Activated T-cell treated with anti-CD3 and anti-CD28 coated beads, Interleukin-2, amount 50 U/mL, for 48 hours (primary cell): ENCODE data around the gene ATP10A.
"Not testable (repeated sequence)": the region's sequence is repeated elsewhere in the genome, so short reads cannot be mapped to it uniquely, and the experiment has no call there.

ENCODE experiments used
- DNase-seq, 2 experiments: peaks; one replicate each; pipeline ENCODE4 v3.0.0-alpha.2; 2020

ATP10A gene

GRCh38 chr15:25768271-25768670, 94.9 kb downstream of the ATP10A start:
- no peak for DNase-seq

- no peak for DNase-seq
Measured at GRCh38 chr15:25767356-25768151, 95.6 kb downstream of the ATP10A start.

- DNase-seq = no peak
Measured at GRCh38 chr15:25766417-25766816, 96.7 kb downstream of the ATP10A start.

- DNase-seq = no peak
Measured at GRCh38 chr15:25764980-25765735, 98.0 kb downstream of the ATP10A start.

DNA sequence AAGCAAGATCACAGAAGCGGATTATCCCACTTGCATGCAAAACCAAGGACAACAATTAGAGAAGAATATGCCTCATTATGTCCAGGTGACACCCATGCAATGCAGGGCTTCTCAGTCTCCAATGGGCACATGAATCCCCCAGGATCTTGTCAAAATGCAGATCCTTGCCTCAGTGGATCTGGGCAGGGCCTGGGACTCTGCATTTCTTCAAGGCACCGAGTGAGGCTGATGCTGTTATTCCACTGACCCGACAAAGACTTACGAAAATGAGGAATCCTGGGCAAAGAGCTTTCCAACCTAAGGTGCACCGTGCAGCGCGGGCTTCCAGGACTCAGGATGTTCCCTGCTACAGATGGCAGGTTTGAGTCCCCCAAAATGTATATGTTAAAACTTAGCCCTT, 99.2 kb downstream of the ATP10A start:
- no peak for DNase-seq

- no peak for DNase-seq
Measured at GRCh38 chr15:25763331-25763751, 99.8 kb downstream of the ATP10A start.

GRCh38 chr15:25761971-25762662, 101.0 kb downstream of the ATP10A start:
- DNase-seq = no peak

GRCh38 chr15:25759421-25759820, 103.7 kb downstream of the ATP10A start:
- DNase-seq = no peak

- not testable (repeated sequence) for DNase-seq
Measured at GRCh38 chr15:25758612-25759011, 104.5 kb downstream of the ATP10A start.

GRCh38 chr15:25743548-25744275, 119.4 kb downstream of the ATP10A start:
- DNase-seq = no peak

GRCh38 chr15:25742776-25743547, 120.2 kb downstream of the ATP10A start:
- no peak for DNase-seq

DNA sequence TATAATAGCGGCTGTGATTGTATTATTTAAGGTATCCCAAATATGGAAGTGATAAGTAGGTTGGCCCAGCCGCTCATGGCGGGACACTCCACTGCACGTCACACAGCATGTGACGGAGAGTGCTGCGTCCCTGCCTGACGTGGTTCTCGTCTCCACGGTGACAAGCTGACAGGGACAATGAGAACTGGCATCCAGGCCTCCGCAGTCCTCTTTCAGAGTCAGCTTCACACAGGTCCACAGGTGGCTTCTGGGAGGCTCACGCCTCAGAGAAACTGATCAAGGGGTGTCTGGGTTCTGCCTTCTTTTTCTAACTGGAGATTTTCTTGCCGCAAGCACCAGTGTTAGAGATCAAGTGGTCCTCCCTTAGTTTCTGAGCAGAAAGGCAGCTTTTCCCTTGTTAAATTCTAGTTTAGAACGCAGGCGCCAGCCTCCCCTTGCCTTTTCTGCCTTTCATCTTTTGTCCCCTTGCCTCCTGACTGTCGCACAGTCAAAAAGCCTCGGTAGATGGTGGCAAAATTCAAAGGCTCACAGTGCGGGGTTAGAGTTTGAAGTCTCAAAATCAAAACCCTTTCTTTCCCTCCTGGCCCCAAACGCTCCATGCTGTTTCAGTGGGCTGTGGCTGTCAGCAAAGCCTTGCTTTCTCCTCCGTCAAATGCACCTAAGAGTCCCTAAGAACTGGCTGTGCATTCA, 120.9 kb downstream of the ATP10A start:
- DNase-seq = no peak

- no peak for DNase-seq
Measured at GRCh38 chr15:25741256-25741580, 121.9 kb downstream of the ATP10A start.

GRCh38 chr15:25740383-25741255, 122.5 kb downstream of the ATP10A start:
- DNase-seq = no peak

DNA sequence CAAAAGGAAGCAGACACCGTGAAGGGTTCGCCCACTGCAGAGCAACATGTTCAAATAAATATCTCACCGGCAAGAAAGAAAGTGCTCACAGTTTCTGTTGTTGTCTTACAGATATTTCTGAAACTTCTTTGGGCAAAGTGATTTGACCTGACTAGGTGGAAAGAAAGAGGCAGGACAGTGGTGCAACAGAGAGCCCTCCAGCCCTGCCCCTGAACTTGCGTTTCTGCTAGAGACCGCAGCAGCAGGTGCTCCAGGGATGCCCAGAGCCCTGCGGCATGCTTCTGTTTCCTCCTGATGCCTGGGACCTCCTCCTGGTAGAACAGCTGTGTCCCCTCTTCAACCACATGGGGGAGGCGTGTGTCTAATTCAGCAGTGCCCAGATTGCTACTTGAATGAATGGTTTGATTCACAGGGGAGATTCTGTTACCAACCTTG, 123.4 kb downstream of the ATP10A start:
- peak; percentile 42 to 45 for DNase-seq

DNA sequence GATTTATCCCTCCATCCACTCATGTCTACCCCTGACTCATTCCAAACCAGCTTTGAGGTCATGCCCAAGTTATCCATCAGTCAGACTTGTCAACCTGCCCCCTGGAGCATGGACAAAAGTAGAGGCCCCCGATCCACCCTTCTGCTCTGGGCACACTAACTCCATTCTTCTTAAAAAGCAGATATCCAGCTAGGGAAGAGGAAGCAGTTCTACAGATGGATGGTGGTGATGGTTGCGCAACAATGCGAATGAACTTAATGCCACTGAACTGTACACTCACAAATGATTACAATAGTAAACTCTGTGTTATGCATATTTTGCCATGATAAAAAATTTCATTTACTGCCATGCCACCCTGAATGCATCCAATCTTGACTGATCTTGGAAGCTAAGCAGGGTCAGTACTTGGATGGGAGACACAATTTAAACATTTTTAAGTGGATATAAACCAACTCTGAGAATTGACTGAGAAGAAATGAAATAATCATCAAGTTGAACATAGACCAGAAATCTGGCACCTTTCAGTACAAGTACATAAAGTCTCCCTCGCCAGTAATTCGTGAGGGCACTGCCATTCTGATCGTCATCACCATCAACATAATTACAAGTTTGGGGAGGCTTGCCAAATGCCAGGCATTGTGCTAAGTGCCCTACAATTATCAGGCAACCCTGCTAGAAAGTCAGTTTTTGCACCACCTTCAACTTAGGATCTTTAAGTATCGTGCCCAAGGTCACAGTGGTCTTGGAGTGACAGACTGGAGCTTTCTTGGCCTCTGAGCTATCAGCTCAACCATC, 124.8 kb downstream of the ATP10A start:
- no peak for DNase-seq

DNA sequence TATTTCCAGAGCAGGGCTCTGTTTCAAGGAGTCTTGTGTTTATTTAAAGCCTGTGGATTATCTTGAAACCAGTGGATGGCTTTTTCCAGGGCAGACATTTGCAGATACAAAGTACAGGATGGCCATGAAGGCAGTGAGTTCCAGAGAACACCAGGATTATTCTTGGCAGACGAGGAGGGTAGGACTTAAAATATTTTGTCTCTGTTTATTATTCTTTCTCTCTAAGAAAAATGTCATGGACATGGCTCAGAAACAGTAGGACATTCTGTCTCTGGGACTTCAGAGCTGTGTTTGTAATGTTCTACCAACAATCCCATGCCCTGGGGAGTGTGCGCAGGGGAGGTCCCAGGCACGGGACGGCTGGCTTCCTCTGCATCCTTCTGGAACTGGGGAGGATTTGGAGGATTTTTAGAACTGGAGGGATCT, 125.9 kb downstream of the ATP10A start:
- DNase-seq = no peak

DNA sequence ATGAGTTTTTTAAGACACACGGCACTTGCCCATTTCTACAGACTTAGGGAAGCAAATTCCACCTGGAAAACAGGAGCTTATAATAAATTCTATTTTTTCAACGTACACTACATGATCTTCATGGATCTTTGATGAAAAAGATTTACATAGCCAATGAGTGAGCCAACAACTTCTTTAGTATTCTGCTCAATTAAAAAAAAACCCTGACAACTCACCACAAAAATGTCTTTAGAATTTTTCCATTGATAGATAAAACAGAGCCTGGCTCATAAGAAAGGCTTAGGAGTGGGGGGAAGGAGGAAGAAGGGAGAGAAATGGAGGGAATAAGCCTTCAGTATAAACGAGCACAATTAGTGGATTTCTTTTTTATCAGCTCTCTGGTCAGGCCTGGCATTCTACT, 126.7 kb downstream of the ATP10A start:
- no peak for DNase-seq

DNA sequence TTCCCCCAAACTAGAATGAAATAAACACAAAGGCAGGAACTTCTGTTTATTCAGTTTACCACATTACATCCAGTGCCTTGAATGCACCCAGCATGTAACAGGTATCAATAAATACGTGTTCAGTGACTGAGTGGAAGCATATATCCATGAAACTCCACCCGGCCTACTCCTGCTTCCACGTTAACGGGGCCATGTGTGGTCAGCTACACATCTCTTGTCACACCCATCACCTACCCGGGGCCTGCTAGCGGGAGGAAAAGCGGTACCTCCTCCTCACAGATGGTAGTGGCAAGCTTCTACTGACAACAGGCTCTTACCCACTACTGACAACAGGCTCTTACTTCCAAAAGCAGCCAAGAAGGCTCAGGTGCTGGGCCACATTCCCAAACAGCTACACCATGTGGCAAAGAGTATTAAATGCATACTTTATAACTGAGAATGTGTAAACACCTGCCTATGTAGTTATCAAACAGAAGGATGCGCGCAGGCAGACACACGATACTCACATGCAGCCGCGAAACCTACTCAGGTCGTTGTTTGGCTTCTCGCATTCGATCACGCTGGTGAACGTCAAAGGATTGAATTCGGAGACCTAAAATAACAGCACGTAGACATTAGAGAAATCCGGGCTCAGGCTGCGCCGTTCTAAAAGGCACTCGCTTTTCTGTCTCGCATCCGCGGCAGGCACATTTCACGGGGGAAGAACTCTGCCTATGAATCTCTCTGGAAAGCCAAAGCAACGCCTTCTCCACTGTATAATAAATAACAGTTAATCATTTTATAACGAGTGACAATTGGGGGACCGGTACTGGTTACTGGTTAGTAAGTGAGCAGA, 127.4 kb downstream of the ATP10A start:
- no peak for DNase-seq
